Vagina (tissue), 2 donors: Measurements from ENCODE around the gene NUDT16.

Experiments
- CTCF ChIP-seq, 3 experiments: fragments of 450-650 bp in 2 of 3; fragments of 200-600 bp in 1 of 3; sonication (generic) in 1 of 3; IDR thresholded peaks; one replicate each; pipeline ENCODE4 v1.5.1; 2017 to 2019; ENCODE audit warnings: antibody characterized with exemption in 3 of 3, mild to moderate bottlenecking in 2 of 3, moderate library complexity in 2 of 3
- POLR2A ChIP-seq, 2 donors: fragments of 450-650 bp; IDR thresholded peaks; one replicate each; pipeline ENCODE4 v1.6.1; 2017; ENCODE audit warnings: antibody characterized with exemption in 2 of 2, mild to moderate bottlenecking in 2 of 2, moderate library complexity in 2 of 2
- POLR2AphosphoS5 ChIP-seq, 2 donors: sonication (generic); formaldehyde crosslinking; IDR thresholded peaks; one replicate each; pipeline ENCODE4 v1.9.0; 2017; ENCODE audit warnings: antibody characterized with exemption in 2 of 2, mild to moderate bottlenecking in 2 of 2, low read depth in 1 of 2; ENCODE audit not compliant: insufficient read depth in 1 of 2

- TF ChIP-seq CTCF (IDR thresholded peaks at IDR 0.05), result no peak
- no peak for TF ChIP-seq POLR2A (IDR thresholded peaks at IDR 0.05)
- no peak for TF ChIP-seq POLR2AphosphoS5 (IDR thresholded peaks at IDR 0.05; ENCODE audit: insufficient read depth in 1 of 2, low read depth in 1 of 2)
Observed at GRCh38 chr3:131396170-131396569, 14.6 kb downstream of the NUDT16 start.
